HepG2 (cell line): ENCODE results near the gene SLC2A6.

Experiments
- BRCA1 ChIP-seq: sonication (generic); formaldehyde crosslinking; IDR thresholded peaks from 2 replicates; pipeline ENCODE4 v1.4.0; 2020; ENCODE audit warnings: missing genetic modification reagents
- CEBPB ChIP-seq: IDR thresholded peaks from 2 replicates; pipeline ENCODE4 v1.6.1; 2011; ENCODE audit warnings: low read depth, low read length, improper control_type of control experiment, borderline replicate concordance
- CHD2 ChIP-seq: IDR thresholded peaks from 2 replicates; pipeline ENCODE4 v1.6.1; 2011; ENCODE audit warnings: low read depth, low read length, improper control_type of control experiment
- HDAC6 ChIP-seq: fragments of 200-600 bp; sonication (generic); IDR thresholded peaks from 2 replicates; pipeline ENCODE4 v1.7.0; 2017; ENCODE audit warnings: mild to moderate bottlenecking, antibody characterized with exemption, low read length, low read depth
- MAFG ChIP-seq: sonication (generic); formaldehyde crosslinking; IDR thresholded peaks from 2 replicates; pipeline ENCODE4 v1.5.1; 2020; ENCODE audit warnings: mild to moderate bottlenecking, missing genetic modification reagents
- MAFK ChIP-seq, 2 experiments: IDR thresholded peaks in 1 of 2; conservative IDR thresholded peaks in 1 of 2; 2 replicates each; pipeline ENCODE4 v1.6.1; 2011; ENCODE audit warnings: improper control_type of control experiment in 2 of 2, low read length in 2 of 2
- NRL ChIP-seq: sonication (generic); formaldehyde crosslinking; IDR thresholded peaks from 2 replicates; pipeline ENCODE4 v1.5.0; 2020; ENCODE audit warnings: missing genetic modification reagents, mild to moderate bottlenecking, moderate library complexity, borderline replicate concordance
- ONECUT2 ChIP-seq: sonication (generic); formaldehyde crosslinking; IDR thresholded peaks from 2 replicates; pipeline ENCODE4 v1.4.0; 2020; ENCODE audit warnings: missing genetic modification reagents
- RAD21 ChIP-seq: fragments of 450-650 bp; formaldehyde crosslinking; IDR thresholded peaks from 2 replicates; pipeline ENCODE4 v1.5.0; 2020; ENCODE audit warnings: mild to moderate bottlenecking
- SP2 ChIP-seq: sonication (generic); formaldehyde crosslinking; IDR thresholded peaks from 2 replicates; pipeline ENCODE4 v1.5.1; 2020; ENCODE audit warnings: mild to moderate bottlenecking, missing genetic modification reagents
- YY1 ChIP-seq: IDR thresholded peaks from 2 replicates; pipeline ENCODE4 v1.6.1; 2011; ENCODE audit warnings: low read length, low read depth, moderate library complexity, mild to moderate bottlenecking; ENCODE audit not compliant: insufficient read depth, insufficient replicate concordance
- ZNF3 ChIP-seq: IDR thresholded peaks from 2 replicates; pipeline ENCODE4 v1.7.0; 2017; ENCODE audit warnings: inconsistent platforms

DNA sequence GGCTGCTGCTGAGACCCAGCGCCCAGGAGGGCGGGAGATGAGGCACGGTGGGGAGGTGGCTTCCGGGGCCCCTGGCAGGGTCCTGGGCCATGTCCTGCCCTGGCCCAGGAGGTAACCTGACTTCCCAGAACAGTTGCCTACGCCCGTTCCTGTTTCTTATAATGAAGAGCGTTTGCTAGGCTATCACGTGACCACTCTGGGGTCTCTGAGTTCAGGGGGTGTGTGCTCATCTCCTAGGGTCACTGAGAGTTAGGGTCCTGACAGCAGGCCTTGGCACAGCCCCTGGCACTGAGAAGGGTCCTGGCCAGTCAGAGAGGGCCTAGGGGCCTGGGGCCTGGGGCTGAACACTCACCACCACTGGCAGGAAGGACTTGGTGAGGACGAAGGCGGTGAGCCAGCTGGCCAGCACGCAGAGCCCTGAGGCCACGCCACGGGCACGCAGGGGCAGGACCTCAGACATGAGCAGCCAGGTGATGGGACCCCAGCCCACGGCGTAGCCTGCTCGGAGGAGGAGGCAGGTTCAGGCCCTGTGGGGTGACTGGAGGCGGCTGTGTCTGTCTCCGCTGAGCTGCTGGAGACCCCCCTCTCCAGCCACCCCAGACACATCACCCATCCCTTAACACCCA, 6.0 kb downstream of the SLC2A6 start:
- TF ChIP-seq MAFK (conservative IDR thresholded peaks at IDR 0.05 in 1 of 2, IDR thresholded peaks at IDR 0.05 in 1 of 2; ENCODE audit: low read length in 2 of 2) (no peak), ZNF3 (CRISPR knock-in tag) (no peak), MAFG (CRISPR knock-in tag) (no peak), CHD2 (no peak), NRL (CRISPR knock-in tag) (no peak), SP2 (CRISPR knock-in tag) (no peak), ONECUT2 (CRISPR knock-in tag) (no peak), HDAC6 (no peak), YY1 (no peak), CEBPB (no peak), BRCA1 (CRISPR knock-in tag) (no peak), RAD21 (CRISPR knock-in tag) (no peak)
